Vagina (tissue), 2 donors: ENCODE data around the gene NMRAL1.

Source experiments
- CTCF ChIP-seq, 3 experiments: fragments of 450-650 bp in 2 of 3; fragments of 200-600 bp in 1 of 3; sonication (generic) in 1 of 3; IDR thresholded peaks; one replicate each; pipeline ENCODE4 v1.5.1; 2017 to 2019; ENCODE audit warnings: antibody characterized with exemption in 3 of 3, mild to moderate bottlenecking in 2 of 3, moderate library complexity in 2 of 3
- POLR2A ChIP-seq, 2 donors: fragments of 450-650 bp; IDR thresholded peaks; one replicate each; pipeline ENCODE4 v1.6.1; 2017; ENCODE audit warnings: antibody characterized with exemption in 2 of 2, mild to moderate bottlenecking in 2 of 2, moderate library complexity in 2 of 2
- POLR2AphosphoS5 ChIP-seq, 2 donors: sonication (generic); formaldehyde crosslinking; IDR thresholded peaks; one replicate each; pipeline ENCODE4 v1.9.0; 2017; ENCODE audit warnings: antibody characterized with exemption in 2 of 2, mild to moderate bottlenecking in 2 of 2, low read depth in 1 of 2; ENCODE audit not compliant: insufficient read depth in 1 of 2

- TF ChIP-seq POLR2AphosphoS5 (IDR thresholded peaks at IDR 0.05; ENCODE audit: insufficient read depth in 1 of 2, low read depth in 1 of 2) (no peak), POLR2A (IDR thresholded peaks at IDR 0.05) (no peak), CTCF (IDR thresholded peaks at IDR 0.05) (no peak)
These were observed 18.5 kb downstream of the NMRAL1 start for GRCh38 chr16:4455951-4456350.
